ENCODE data around the gene ADPRS. TPM values are rescaled to one million over a fixed set of nuclear protein-coding genes. Genes with fewer than 3 reads are reported as not detected.

ADPRS gene
- total and polyA plus RNA-seq, 4 donors, result 20.3 to 46.1 (median 42.1) TPM

GRCh38 chr1:36136535-36136934 lies 47.8 kb downstream of the ADPRS start:
- H3K4me1 ChIP-seq (ENCODE audit: control insufficient read depth, insufficient read depth, low read length), result peaks cover 26% of the 10 kb centered on the region
- 80% methylated on average over 1 of the region's 1 CpG for WGBS (ENCODE audit: insufficient coverage)
- no peaks in the 10 kb centered on the region for H3K27me3 ChIP-seq (ENCODE audit: control insufficient read depth, insufficient read depth, low read length)
- peaks cover 20% of the 10 kb centered on the region for H3K36me3 ChIP-seq (ENCODE audit: control insufficient read depth, insufficient read depth, low read length)
- H3K9me3 ChIP-seq (ENCODE audit: control insufficient read depth, insufficient read depth, low read length), result no peaks in the 10 kb centered on the region
- peak overlapping the region; percentile 64 for H3K27ac ChIP-seq (ENCODE audit: low read depth, low read length)
- DNase-seq (ENCODE audit: low read depth in 4 of 6, low spot score in 6 of 6), result peak in 1 of 6 donors; percentile 73
- H3K4me3 ChIP-seq (ENCODE audit: low read depth, low read length), result no peak overlapping the region

GRCh38 chr1:36137226-36137625 lies 48.5 kb downstream of the ADPRS start:
- peak overlapping the region; percentile 57 for H3K27ac ChIP-seq (ENCODE audit: low read depth, low read length)
- DNase-seq (ENCODE audit: low read depth in 4 of 6, low spot score in 6 of 6), result no peak
- H3K27me3 ChIP-seq (ENCODE audit: control insufficient read depth, insufficient read depth, low read length), result no peaks in the 10 kb centered on the region
- peaks cover 28% of the 10 kb centered on the region for H3K4me1 ChIP-seq (ENCODE audit: control insufficient read depth, insufficient read depth, low read length)
- no CpG with 5 or more reads among the region's 5 CpGs for WGBS (ENCODE audit: insufficient coverage)
- peaks cover 20% of the 10 kb centered on the region for H3K36me3 ChIP-seq (ENCODE audit: control insufficient read depth, insufficient read depth, low read length)
- no peaks in the 10 kb centered on the region for H3K9me3 ChIP-seq (ENCODE audit: control insufficient read depth, insufficient read depth, low read length)
- no peak overlapping the region for H3K4me3 ChIP-seq (ENCODE audit: low read depth, low read length)

- Histone ChIP-seq H3K4me1 (ENCODE audit: control insufficient read depth, insufficient read depth, low read length) (peaks cover 33% of the 10 kb centered on the region), H3K27ac (ENCODE audit: low read depth, low read length) (no peak overlapping the region), H3K9me3 (ENCODE audit: control insufficient read depth, insufficient read depth, low read length) (no peaks in the 10 kb centered on the region), H3K4me3 (ENCODE audit: low read depth, low read length) (no peak overlapping the region), H3K36me3 (ENCODE audit: control insufficient read depth, insufficient read depth, low read length) (peaks cover 20% of the 10 kb centered on the region), H3K27me3 (ENCODE audit: control insufficient read depth, insufficient read depth, low read length) (no peaks in the 10 kb centered on the region)
- 64% methylated on average over 2 of the region's 3 CpGs for WGBS (ENCODE audit: insufficient coverage)
- no peak for DNase-seq (ENCODE audit: low read depth in 4 of 6, low spot score in 6 of 6)
Measured at GRCh38 chr1:36137776-36138175, 49.1 kb downstream of the ADPRS start.

GRCh38 chr1:36139521-36139920 lies 50.8 kb downstream of the ADPRS start:
- H3K36me3 ChIP-seq (ENCODE audit: control insufficient read depth, insufficient read depth, low read length), result peaks cover 20% of the 10 kb centered on the region
- no peak overlapping the region for H3K4me3 ChIP-seq (ENCODE audit: low read depth, low read length)
- DNase-seq (ENCODE audit: low read depth in 4 of 6, low spot score in 6 of 6), result no peak
- H3K4me1 ChIP-seq (ENCODE audit: control insufficient read depth, insufficient read depth, low read length), result peaks cover 23% of the 10 kb centered on the region
- no peak overlapping the region for H3K27ac ChIP-seq (ENCODE audit: low read depth, low read length)
- 67% methylated on average over 2 of the region's 5 CpGs for WGBS (ENCODE audit: insufficient coverage)
- no peaks in the 10 kb centered on the region for H3K9me3 ChIP-seq (ENCODE audit: control insufficient read depth, insufficient read depth, low read length)
- H3K27me3 ChIP-seq (ENCODE audit: control insufficient read depth, insufficient read depth, low read length), result no peaks in the 10 kb centered on the region

- DNase-seq (ENCODE audit: low read depth in 4 of 6, low spot score in 6 of 6), result peak in 2 of 6 donors; percentile 44 to 75
- peaks cover 12% of the 10 kb centered on the region for H3K36me3 ChIP-seq (ENCODE audit: control insufficient read depth, insufficient read depth, low read length)
- peaks cover 15% of the 10 kb centered on the region for H3K4me1 ChIP-seq (ENCODE audit: control insufficient read depth, insufficient read depth, low read length)
- H3K27ac ChIP-seq (ENCODE audit: low read depth, low read length), result peak overlapping the region; percentile 40
- H3K9me3 ChIP-seq (ENCODE audit: control insufficient read depth, insufficient read depth, low read length), result no peaks in the 10 kb centered on the region
- no peaks in the 10 kb centered on the region for H3K27me3 ChIP-seq (ENCODE audit: control insufficient read depth, insufficient read depth, low read length)
- H3K4me3 ChIP-seq (ENCODE audit: low read depth, low read length), result no peak overlapping the region
- no CpG with 5 or more reads among the region's 1 CpG for WGBS (ENCODE audit: insufficient coverage)
Measured at GRCh38 chr1:36142121-36142520, 53.4 kb downstream of the ADPRS start.

- no peak for DNase-seq (ENCODE audit: low read depth in 4 of 6, low spot score in 6 of 6)
- no peaks in the 10 kb centered on the region for H3K36me3 ChIP-seq (ENCODE audit: control insufficient read depth, insufficient read depth, low read length)
- H3K9me3 ChIP-seq (ENCODE audit: control insufficient read depth, insufficient read depth, low read length), result no peaks in the 10 kb centered on the region
- H3K27me3 ChIP-seq (ENCODE audit: control insufficient read depth, insufficient read depth, low read length), result no peaks in the 10 kb centered on the region
- no peak overlapping the region for H3K27ac ChIP-seq (ENCODE audit: low read depth, low read length)
- 88% methylated on average over 3 of the region's 4 CpGs for WGBS (ENCODE audit: insufficient coverage)
- peaks cover 22% of the 10 kb centered on the region for H3K4me1 ChIP-seq (ENCODE audit: control insufficient read depth, insufficient read depth, low read length)
- no peak overlapping the region for H3K4me3 ChIP-seq (ENCODE audit: low read depth, low read length)
Measured at GRCh38 chr1:36143424-36143823, 54.7 kb downstream of the ADPRS start.

Other genes starting within 250 kb of the ADPRS start
- gene AGO1, start 205.7 kb upstream of the ADPRS start, total RNA-seq, result 10 to 100 TPM; 16.0 to 16.7 TPM
- 10 to 100 TPM; 17.9 to 20.9 TPM for gene AGO1, start 205.7 kb upstream of the ADPRS start, polyA plus RNA-seq (ENCODE audit: insufficient read length in 2 of 2)
- 10 to 100 TPM; 33.6 to 33.7 TPM for gene AGO3, start 157.8 kb upstream of the ADPRS start, total RNA-seq
- 10 to 100 TPM; 11.5 to 15.1 TPM for gene AGO3, start 157.8 kb upstream of the ADPRS start, polyA plus RNA-seq (ENCODE audit: insufficient read length in 2 of 2)
- 10 to 100 TPM in 1 of 2 donors, 1 to 10 TPM in 1; 2.2 to 13.5 TPM for gene TEKT2, start 4.8 kb upstream of the ADPRS start, total RNA-seq
- 10 to 100 TPM; 15.8 to 17.5 TPM for gene TEKT2, start 4.8 kb upstream of the ADPRS start, polyA plus RNA-seq (ENCODE audit: insufficient read length in 2 of 2)
- 10 to 100 TPM; 15.1 to 32.6 TPM for gene COL8A2, start 36.3 kb downstream of the ADPRS start, total RNA-seq
- 1 to 10 TPM; 3.2 to 7.9 TPM for gene COL8A2, start 36.3 kb downstream of the ADPRS start, polyA plus RNA-seq (ENCODE audit: insufficient read length in 2 of 2)
- gene TRAPPC3, start 60.6 kb downstream of the ADPRS start, total RNA-seq, result 10 to 100 TPM; 59.7 to 82.6 TPM
- 10 to 100 TPM; 79.2 to 83.4 TPM for gene TRAPPC3, start 60.6 kb downstream of the ADPRS start, polyA plus RNA-seq (ENCODE audit: insufficient read length in 2 of 2)
- 10 to 100 TPM; 52.4 to 64.5 TPM for gene MAP7D1, start 67.3 kb downstream of the ADPRS start, total RNA-seq
- 100 to 1,000 TPM; 183 to 209 TPM for gene MAP7D1, start 67.3 kb downstream of the ADPRS start, polyA plus RNA-seq (ENCODE audit: insufficient read length in 2 of 2)
- gene THRAP3, start 135.6 kb downstream of the ADPRS start, total RNA-seq, result 10 to 100 TPM; 69.1 to 71.7 TPM
- 10 to 100 TPM; 84.0 to 88.5 TPM for gene THRAP3, start 135.6 kb downstream of the ADPRS start, polyA plus RNA-seq (ENCODE audit: insufficient read length in 2 of 2)
- 1 to 10 TPM; 2.5 to 6.9 TPM for gene SH3D21, start 217.5 kb downstream of the ADPRS start, total RNA-seq
- gene SH3D21, start 217.5 kb downstream of the ADPRS start, polyA plus RNA-seq (ENCODE audit: insufficient read length in 2 of 2), result 10 to 100 TPM in 1 of 2 donors, 1 to 10 TPM in 1; 8.0 to 10.7 TPM
- gene EVA1B, start 234.8 kb downstream of the ADPRS start, total RNA-seq, result 10 to 100 TPM in 1 of 2 donors, 1 to 10 TPM in 1; 8.0 to 67.6 TPM
- 10 to 100 TPM; 21.4 to 28.5 TPM for gene EVA1B, start 234.8 kb downstream of the ADPRS start, polyA plus RNA-seq (ENCODE audit: insufficient read length in 2 of 2)